HCT116 (cell line): ENCODE data around the gene SART3. TPM values are rescaled to one million over a fixed set of nuclear protein-coding genes. Genes with fewer than 3 reads are reported as not detected.

Experiments used
- ATAC-seq: fragments of 200-7000 bp; cut with Tn5 transposase; 2 replicates; pipeline ENCODE4 v1.9.1; 2020; ENCODE audit warnings: mild to moderate bottlenecking, moderate library complexity
- BruUV-seq: library from RNA; stranded (reverse); fragments of 400-500 nt; replicated peaks from 2 replicates; lab custom pipeline; 2021; lab: Mats Ljungman, UMichigan
- CTCF ChIA-PET: fragments of 300-600 bp; sonication (Branson Sonifier 250); formaldehyde crosslinking; loops from one replicate; lab custom pipeline; 2021; ENCODE audit warnings: antibody characterized with exemption; lab: Charles Lee
- POLR2A ChIA-PET: fragments of 300-600, 350-600 bp; sonication (Branson Sonifier 250); formaldehyde crosslinking; loops from one replicate; lab custom pipeline; 2021; ENCODE audit warnings: antibody characterized with exemption; lab: Charles Lee
- RAD21 ChIA-PET, 2 experiments: fragments of 300-600 bp; sonication (Branson Sonifier 250); formaldehyde crosslinking; loops; one replicate each; lab custom pipeline; 2023; ENCODE audit warnings: low total read pairs in 2 of 2; ENCODE audit not compliant: uncharacterized antibody in 2 of 2, unreplicated experiment in 2 of 2, low non-redundant PET in 1 of 2; lab: Charles Lee
- DNase-seq: peaks from one replicate; pipeline ENCODE4 v3.0.0-alpha.2; 2010; ENCODE audit warnings: low read depth, low spot score
- H2AFZ ChIP-seq: fragments of 200-600 bp; shearing (Covaris generic), sonication (generic); 2 replicates; pipeline ENCODE4 v1.6.1; 2017; ENCODE audit warnings: low read depth, mixed run types, mixed read lengths, antibody characterized with exemption, low read length; ENCODE audit not compliant: poor library complexity, severe bottlenecking
- H3K27ac ChIP-seq: 2 replicates; pipeline ENCODE4 v1.5.1; 2012; ENCODE audit warnings: low read depth, low read length
- H3K27me3 ChIP-seq: fragments of 200-600 bp; sonication (generic); 2 replicates; pipeline ENCODE4 v1.6.1; 2016; ENCODE audit warnings: mixed run types, low read length, mixed read lengths; ENCODE audit not compliant: insufficient read depth
- H3K36me3 ChIP-seq, 2 experiments: fragments of 200-500 bp in 1 of 2; fragments of 200-600 bp in 1 of 2; sonication (Bioruptor generic) in 1 of 2; sonication (generic) in 1 of 2; 2 replicates each; pipeline versions ENCODE4 v1.5.1 to v1.6.1; 2014 to 2016; ENCODE audit warnings: low read length in 2 of 2, inconsistent platforms in 1 of 2, mixed read lengths in 1 of 2, mixed run types in 1 of 2; ENCODE audit not compliant: insufficient read depth in 2 of 2, control insufficient read depth in 1 of 2
- H3K4me1 ChIP-seq, 2 experiments: fragments of 200-600 bp in 1 of 2; sonication (generic) in 1 of 2; 2 replicates each; pipeline versions ENCODE4 v1.5.1 to v1.6.1; 2012 to 2017; ENCODE audit warnings: low read length in 2 of 2, inconsistent platforms in 1 of 2, mild to moderate bottlenecking in 1 of 2, mixed read lengths in 1 of 2, mixed run types in 1 of 2, moderate library complexity in 1 of 2; ENCODE audit not compliant: insufficient read depth in 2 of 2, control insufficient read depth in 1 of 2
- H3K4me2 ChIP-seq: fragments of 200-600 bp; sonication (generic); 2 replicates; pipeline ENCODE4 v1.6.1; 2017; ENCODE audit warnings: mixed run types, low read length, mixed read lengths
- H3K4me3 ChIP-seq, 2 experiments: fragments of 200-600 bp in 1 of 2; sonication (generic) in 1 of 2; replicated peaks in 1 of 2; 2 replicates each; pipeline ENCODE4 v1.5.1; 2011 to 2016; ENCODE audit warnings: low read length in 2 of 2, control low read depth in 1 of 2, low read depth in 1 of 2, mild to moderate bottlenecking in 1 of 2, mixed read lengths in 1 of 2, mixed run types in 1 of 2
- H3K79me2 ChIP-seq: fragments of 200-600 bp; sonication (generic); 2 replicates; pipeline ENCODE4 v1.6.1; 2017; ENCODE audit warnings: mild to moderate bottlenecking, mixed run types, low read length, moderate library complexity, mixed read lengths; ENCODE audit not compliant: insufficient read depth
- H3K9ac ChIP-seq: fragments of 200-600 bp; sonication (generic); 2 replicates; pipeline ENCODE4 v1.6.1; 2016; ENCODE audit warnings: low read length, mixed read lengths
- H3K9me2 ChIP-seq: fragments of 200-600 bp; sonication (generic), shearing (Covaris generic); 2 replicates; pipeline ENCODE4 v1.6.1; 2017; ENCODE audit warnings: mixed run types, mild to moderate bottlenecking, moderate library complexity; ENCODE audit not compliant: insufficient read depth
- H3K9me3 ChIP-seq, 2 experiments: fragments of 200-500 bp in 1 of 2; fragments of 200-600 bp in 1 of 2; sonication (Bioruptor generic) in 1 of 2; sonication (generic) in 1 of 2; 2 replicates each; pipeline ENCODE4 v1.6.1; 2014 to 2017; ENCODE audit warnings: low read length in 2 of 2, mixed read lengths in 2 of 2, inconsistent platforms in 1 of 2, low read depth in 1 of 2, mild to moderate bottlenecking in 1 of 2, mixed run types in 1 of 2, moderate library complexity in 1 of 2; ENCODE audit not compliant: control insufficient read depth in 1 of 2, insufficient read depth in 1 of 2
- H4K20me1 ChIP-seq: fragments of 200-600 bp; sonication (generic), shearing (Covaris generic); 2 replicates; pipeline ENCODE4 v1.6.1; 2017; ENCODE audit warnings: mixed run types, mild to moderate bottlenecking, moderate library complexity; ENCODE audit not compliant: insufficient read depth
- ATF3 ChIP-seq: IDR thresholded peaks from 2 replicates; pipeline ENCODE4 v1.6.1; 2012
- CBX3 ChIP-seq: IDR thresholded peaks from 2 replicates; pipeline ENCODE4 v1.6.1; 2012; ENCODE audit warnings: low read depth
- EGR1 ChIP-seq: IDR thresholded peaks from 2 replicates; pipeline ENCODE4 v1.6.1; 2012; ENCODE audit warnings: low read depth
- ELF1 ChIP-seq: IDR thresholded peaks from 2 replicates; pipeline ENCODE4 v1.6.1; 2012; ENCODE audit warnings: low read depth, borderline replicate concordance
- EZH2phosphoT487 ChIP-seq: fragments of 200-600 bp; IDR thresholded peaks from 2 replicates; pipeline ENCODE4 v1.6.1; 2018; ENCODE audit warnings: antibody characterized with exemption, borderline replicate concordance
- FOSL1 ChIP-seq: IDR thresholded peaks from 2 replicates; pipeline ENCODE4 v1.6.1; 2012; ENCODE audit warnings: low read depth
- POLR2A ChIP-seq: IDR thresholded peaks from 2 replicates; pipeline ENCODE4 v1.7.0; 2011; ENCODE audit warnings: borderline replicate concordance; ENCODE audit not compliant: insufficient read depth, insufficient read length; ENCODE audit errors: extremely low read depth
- POLR2AphosphoS5 ChIP-seq: IDR thresholded peaks from 2 replicates; pipeline ENCODE4 v1.6.1; 2011; ENCODE audit warnings: mild to moderate bottlenecking, low read depth, low read length, moderate library complexity
- SP1 ChIP-seq: IDR thresholded peaks from 2 replicates; pipeline ENCODE4 v1.6.1; 2012; ENCODE audit warnings: low read depth
- SRF ChIP-seq: IDR thresholded peaks from 2 replicates; pipeline ENCODE4 v1.6.1; 2012; ENCODE audit warnings: low read depth
- TCF7L2 ChIP-seq: IDR thresholded peaks from 2 replicates; pipeline ENCODE4 v1.7.0; 2011; ENCODE audit warnings: borderline replicate concordance, inconsistent platforms; ENCODE audit not compliant: insufficient read depth, insufficient read length; ENCODE audit errors: extremely low read depth
- YY1 ChIP-seq: IDR thresholded peaks from 2 replicates; pipeline ENCODE4 v1.6.1; 2011; ENCODE audit warnings: low read length, low read depth, moderate library complexity, mild to moderate bottlenecking; ENCODE audit not compliant: insufficient replicate concordance; ENCODE audit errors: extremely low read depth
- intact Hi-C: fragments of 100-400 bp; cut with micrococcal nuclease; formaldehyde crosslinking; loops from 2 replicates; pipeline ENCODE4 v1.10.0; 2022
- total RNA-seq: library from RNA; stranded (reverse); gene quantifications from one replicate; pipeline ENCODE4 v1.2.1, GENCODE V29; 2021; ENCODE audit not compliant: unreplicated experiment
- TF ChIP-seq, protein P1 (sequence below): IDR thresholded peaks from 2 replicates; pipeline ENCODE4 v1.6.1; 2012; ENCODE audit warnings: low read depth
- TF ChIP-seq, protein P2 (sequence below): IDR thresholded peaks from 2 replicates; pipeline ENCODE4 v1.6.1; 2012
- TF ChIP-seq, protein P3 (sequence below): IDR thresholded peaks from 2 replicates; pipeline ENCODE4 v1.6.1; 2011; ENCODE audit warnings: mild to moderate bottlenecking, low read length, moderate library complexity; ENCODE audit not compliant: insufficient replicate concordance; ENCODE audit errors: extremely low read depth

The SART3 gene
- total RNA-seq, 1 experiment from 2014 or later = 76.1 TPM

DNA sequence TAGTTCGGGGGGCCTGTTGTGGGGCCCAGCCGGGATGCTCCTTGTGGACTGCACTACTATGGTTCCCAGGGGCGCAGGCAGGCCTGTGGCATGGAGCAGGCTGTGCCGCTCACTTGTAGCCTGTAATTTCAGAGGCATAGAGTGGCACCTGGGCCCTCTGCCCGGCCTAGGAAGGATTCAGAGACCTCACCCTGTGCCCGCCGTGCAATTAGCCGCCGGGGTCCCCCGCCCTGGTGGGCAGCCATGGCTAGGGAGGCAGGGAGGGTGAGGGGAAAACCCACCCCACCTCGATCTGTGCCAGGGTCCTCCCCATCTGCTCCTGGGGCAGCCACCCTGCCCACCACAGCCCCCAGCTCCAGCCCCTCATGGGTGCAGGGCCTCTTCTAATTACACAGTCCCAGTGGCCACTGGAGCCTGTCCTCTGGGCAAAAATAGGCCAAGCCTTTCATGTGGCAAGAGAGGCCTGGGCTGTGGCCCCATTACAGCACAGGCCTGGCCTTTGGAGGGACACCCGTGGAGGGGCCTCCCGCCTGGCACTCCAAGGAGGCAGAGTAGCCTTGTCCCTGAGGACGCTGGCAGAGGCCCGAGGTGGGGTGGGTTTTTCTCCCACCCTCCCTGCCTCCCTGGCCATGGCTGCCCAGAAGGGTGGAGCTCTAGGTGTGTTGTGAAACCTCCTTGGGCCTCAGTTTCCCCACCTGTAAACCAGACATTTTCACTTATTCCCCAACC lies 42.2 kb upstream of the SART3 start (continued):
- TF ChIP-seq, protein P1, sequence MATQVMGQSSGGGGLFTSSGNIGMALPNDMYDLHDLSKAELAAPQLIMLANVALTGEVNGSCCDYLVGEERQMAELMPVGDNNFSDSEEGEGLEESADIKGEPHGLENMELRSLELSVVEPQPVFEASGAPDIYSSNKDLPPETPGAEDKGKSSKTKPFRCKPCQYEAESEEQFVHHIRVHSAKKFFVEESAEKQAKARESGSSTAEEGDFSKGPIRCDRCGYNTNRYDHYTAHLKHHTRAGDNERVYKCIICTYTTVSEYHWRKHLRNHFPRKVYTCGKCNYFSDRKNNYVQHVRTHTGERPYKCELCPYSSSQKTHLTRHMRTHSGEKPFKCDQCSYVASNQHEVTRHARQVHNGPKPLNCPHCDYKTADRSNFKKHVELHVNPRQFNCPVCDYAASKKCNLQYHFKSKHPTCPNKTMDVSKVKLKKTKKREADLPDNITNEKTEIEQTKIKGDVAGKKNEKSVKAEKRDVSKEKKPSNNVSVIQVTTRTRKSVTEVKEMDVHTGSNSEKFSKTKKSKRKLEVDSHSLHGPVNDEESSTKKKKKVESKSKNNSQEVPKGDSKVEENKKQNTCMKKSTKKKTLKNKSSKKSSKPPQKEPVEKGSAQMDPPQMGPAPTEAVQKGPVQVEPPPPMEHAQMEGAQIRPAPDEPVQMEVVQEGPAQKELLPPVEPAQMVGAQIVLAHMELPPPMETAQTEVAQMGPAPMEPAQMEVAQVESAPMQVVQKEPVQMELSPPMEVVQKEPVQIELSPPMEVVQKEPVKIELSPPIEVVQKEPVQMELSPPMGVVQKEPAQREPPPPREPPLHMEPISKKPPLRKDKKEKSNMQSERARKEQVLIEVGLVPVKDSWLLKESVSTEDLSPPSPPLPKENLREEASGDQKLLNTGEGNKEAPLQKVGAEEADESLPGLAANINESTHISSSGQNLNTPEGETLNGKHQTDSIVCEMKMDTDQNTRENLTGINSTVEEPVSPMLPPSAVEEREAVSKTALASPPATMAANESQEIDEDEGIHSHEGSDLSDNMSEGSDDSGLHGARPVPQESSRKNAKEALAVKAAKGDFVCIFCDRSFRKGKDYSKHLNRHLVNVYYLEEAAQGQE = no peak
- TF ChIP-seq CBX3 = no peak
- TF ChIP-seq EZH2phosphoT487 = no peak
- TF ChIP-seq, protein P2, sequence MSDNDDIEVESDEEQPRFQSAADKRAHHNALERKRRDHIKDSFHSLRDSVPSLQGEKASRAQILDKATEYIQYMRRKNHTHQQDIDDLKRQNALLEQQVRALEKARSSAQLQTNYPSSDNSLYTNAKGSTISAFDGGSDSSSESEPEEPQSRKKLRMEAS = no peak
- TF ChIP-seq, protein P3, sequence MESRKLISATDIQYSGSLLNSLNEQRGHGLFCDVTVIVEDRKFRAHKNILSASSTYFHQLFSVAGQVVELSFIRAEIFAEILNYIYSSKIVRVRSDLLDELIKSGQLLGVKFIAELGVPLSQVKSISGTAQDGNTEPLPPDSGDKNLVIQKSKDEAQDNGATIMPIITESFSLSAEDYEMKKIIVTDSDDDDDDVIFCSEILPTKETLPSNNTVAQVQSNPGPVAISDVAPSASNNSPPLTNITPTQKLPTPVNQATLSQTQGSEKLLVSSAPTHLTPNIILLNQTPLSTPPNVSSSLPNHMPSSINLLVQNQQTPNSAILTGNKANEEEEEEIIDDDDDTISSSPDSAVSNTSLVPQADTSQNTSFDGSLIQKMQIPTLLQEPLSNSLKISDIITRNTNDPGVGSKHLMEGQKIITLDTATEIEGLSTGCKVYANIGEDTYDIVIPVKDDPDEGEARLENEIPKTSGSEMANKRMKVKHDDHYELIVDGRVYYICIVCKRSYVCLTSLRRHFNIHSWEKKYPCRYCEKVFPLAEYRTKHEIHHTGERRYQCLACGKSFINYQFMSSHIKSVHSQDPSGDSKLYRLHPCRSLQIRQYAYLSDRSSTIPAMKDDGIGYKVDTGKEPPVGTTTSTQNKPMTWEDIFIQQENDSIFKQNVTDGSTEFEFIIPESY = no peak

GRCh38 chr12:108602209-108602705 lies 41.3 kb upstream of the SART3 start:
- Histone ChIP-seq H3K9me3 (no peaks in the 10 kb centered on the region), H3K4me2 (no peak overlapping the region), H3K36me3 (no peaks in the 10 kb centered on the region), H2AFZ (no peak overlapping the region), H3K4me1 (peaks cover 0 to 7% of the 10 kb centered on the region in 2 experiments; a peak in 2 of 4 replicates), H3K27ac (no peak overlapping the region), H3K4me3 (no peak overlapping the region), H3K27me3 (no peaks in the 10 kb centered on the region), H3K79me2 (no peaks in the 10 kb centered on the region), H4K20me1 (no peaks in the 10 kb centered on the region), H3K9me2 (no peaks in the 10 kb centered on the region), H3K9ac (no peak overlapping the region)
- intact Hi-C loops = no loop called here
- ChIA-PET RAD21 (no interaction called here), POLR2A (no interaction called here), CTCF (no interaction called here)
- DNase-seq = no peak
- BruUV-seq = no TSS peak
- ATAC-seq = no peak
- no peak for TF ChIP-seq TCF7L2
- TF ChIP-seq FOSL1 = no peak
- no peak for TF ChIP-seq EGR1
- no peak for TF ChIP-seq ELF1
- no peak for TF ChIP-seq POLR2AphosphoS5
- TF ChIP-seq POLR2A = no peak
- TF ChIP-seq SP1 = no peak
- TF ChIP-seq CBX3 = no peak
- no peak for TF ChIP-seq YY1
- no peak for TF ChIP-seq ATF3
- no peak for TF ChIP-seq EZH2phosphoT487
- TF ChIP-seq SRF = no peak
- TF ChIP-seq, protein P3 = no peak
